COLO668 (cell line): ENCODE data around the gene ADAM22.

Source experiments
- DNase-seq: peaks from one replicate; lab custom pipeline; 2025; ENCODE audit not compliant: unreplicated experiment; lab: John Stamatoyannopoulos, UW

Gene ADAM22

GRCh38 chr7:88105231-88105630 is 171.2 kb downstream of the ADAM22 start:
- DNase-seq = no peak

- no peak for DNase-seq
These were observed 172.4 kb downstream of the ADAM22 start for GRCh38 chr7:88106434-88106833.

- DNase-seq = no peak
These were observed 175.6 kb downstream of the ADAM22 start for GRCh38 chr7:88109612-88110011.

GRCh38 chr7:88111140-88111743 is 177.2 kb downstream of the ADAM22 start:
- no peak for DNase-seq

GRCh38 chr7:88111954-88112471 is 178.0 kb downstream of the ADAM22 start:
- no peak for DNase-seq

- DNase-seq = no peak
These were observed 181.3 kb downstream of the ADAM22 start for GRCh38 chr7:88115258-88115796.

GRCh38 chr7:88115816-88116215 is 181.8 kb downstream of the ADAM22 start:
- DNase-seq = no peak

GRCh38 chr7:88116235-88116795 is 182.3 kb downstream of the ADAM22 start:
- DNase-seq = no peak

- DNase-seq = no peak
These were observed 183.3 kb downstream of the ADAM22 start for GRCh38 chr7:88117325-88117724.

- no peak for DNase-seq
These were observed 187.3 kb downstream of the ADAM22 start for GRCh38 chr7:88121335-88121734.

GRCh38 chr7:88127637-88128290 is 193.7 kb downstream of the ADAM22 start:
- no peak for DNase-seq

GRCh38 chr7:88132725-88133124 is 198.7 kb downstream of the ADAM22 start:
- no peak for DNase-seq

GRCh38 chr7:88140947-88141346 is 206.9 kb downstream of the ADAM22 start:
- DNase-seq = no peak

- DNase-seq = no peak
These were observed 207.4 kb downstream of the ADAM22 start for GRCh38 chr7:88141479-88141878.

- DNase-seq = no peak
These were observed 207.9 kb downstream of the ADAM22 start for GRCh38 chr7:88141953-88142352.

- no peak for DNase-seq
These were observed 212.6 kb downstream of the ADAM22 start for GRCh38 chr7:88146616-88147015.

- no peak for DNase-seq
These were observed 213.3 kb downstream of the ADAM22 start for GRCh38 chr7:88147341-88147740.

- DNase-seq = no peak
These were observed 213.9 kb downstream of the ADAM22 start for GRCh38 chr7:88147949-88148348.

- no peak for DNase-seq
These were observed 216.0 kb downstream of the ADAM22 start for GRCh38 chr7:88150033-88150432.

GRCh38 chr7:88151119-88151790 is 217.2 kb downstream of the ADAM22 start:
- DNase-seq = no peak

- DNase-seq = no peak
These were observed 219.3 kb downstream of the ADAM22 start for GRCh38 chr7:88153378-88153777.

GRCh38 chr7:88155756-88156155 is 221.7 kb downstream of the ADAM22 start:
- DNase-seq = no peak
